ENCODE results near the gene ABCC1. TPM values are rescaled to one million over a fixed set of nuclear protein-coding genes. Genes with fewer than 3 reads are reported as not detected.
"Not testable (repeated sequence)": the region's sequence is repeated elsewhere in the genome, so short reads cannot be mapped to it uniquely, and the experiment has no call there.

The ABCC1 gene
- total RNA-seq, 2 experiments from 2014 or later = 42.9 to 44.8 TPM

GRCh38 chr16:15933781-15934180, 15.6 kb upstream of the ABCC1 start:
- no peaks in the 10 kb centered on the region for H3K9me3 ChIP-seq (ENCODE audit: control insufficient read depth in 1 of 2, insufficient read depth in 1 of 2, low read length in 2 of 2)
- Mint-ChIP-seq H3K27ac (no peak overlapping the region), H3K27me3 (no peaks in the 10 kb centered on the region), H3K4me3 (no peak overlapping the region), H3K36me3 (ENCODE audit: low read depth) (no peaks in the 10 kb centered on the region), H3K9me3 (no peaks in the 10 kb centered on the region), H3K4me1 (ENCODE audit: low read depth) (no peaks in the 10 kb centered on the region)
- H3K36me3 ChIP-seq (ENCODE audit: insufficient read depth, low read length) = no peaks in the 10 kb centered on the region
- ChIA-PET CTCF (no interaction called here), POLR2A (no interaction called here)
- H3K27me3 ChIP-seq (ENCODE audit: control insufficient read depth in 1 of 2, insufficient read depth in 2 of 2, low read length in 2 of 2) = no peaks in the 10 kb centered on the region
- TF ChIP-seq CTCF (IDR thresholded peaks at IDR 0.05) = no peak
- ATAC-seq (ENCODE audit: poor library complexity) = no peak
- intact Hi-C loops (cut with DNase I, micrococcal nuclease) = no loop called here
- no peak overlapping the region for H3K4me3 ChIP-seq (ENCODE audit: low read length)
- H3K27ac ChIP-seq (ENCODE audit: low read depth in 1 of 2, low read length in 2 of 2) = no peak overlapping the region
- DNase-seq = no peak
- H3K4me1 ChIP-seq (ENCODE audit: insufficient read depth, low read length) = no peaks in the 10 kb centered on the region

DNA sequence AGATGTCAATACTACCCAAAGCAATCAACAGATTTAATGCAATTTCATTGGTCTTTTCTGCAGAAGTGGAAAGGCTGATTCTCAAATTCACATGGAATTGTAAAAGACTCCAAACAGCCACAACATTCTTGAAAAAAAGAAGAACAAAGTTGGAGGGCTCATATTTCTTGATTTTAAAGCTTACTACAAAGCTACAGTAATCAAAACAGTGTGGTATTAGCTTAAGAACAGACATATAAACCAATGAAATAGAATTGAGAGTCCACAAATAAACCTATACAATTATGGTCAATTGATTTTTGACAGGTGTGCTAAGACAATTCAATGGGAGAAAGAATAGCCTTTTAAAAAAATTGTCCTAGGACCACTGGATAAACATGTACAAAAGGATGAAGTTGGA, 14.4 kb upstream of the ABCC1 start:
- intact Hi-C loops (cut with DNase I, micrococcal nuclease) = no loop called here
- no peak for TF ChIP-seq CTCF (IDR thresholded peaks at IDR 0.05)
- Histone ChIP-seq H3K9me3 (ENCODE audit: control insufficient read depth in 1 of 2, insufficient read depth in 1 of 2, low read length in 2 of 2) (no peaks in the 10 kb centered on the region), H3K27me3 (ENCODE audit: control insufficient read depth in 1 of 2, insufficient read depth in 2 of 2, low read length in 2 of 2) (no peaks in the 10 kb centered on the region), H3K27ac (ENCODE audit: low read depth in 1 of 2, low read length in 2 of 2) (no peak overlapping the region), H3K36me3 (ENCODE audit: insufficient read depth, low read length) (no peaks in the 10 kb centered on the region), H3K4me1 (ENCODE audit: insufficient read depth, low read length) (peaks cover under 1% of the 10 kb centered on the region), H3K4me3 (ENCODE audit: low read length) (no peak overlapping the region)
- Mint-ChIP-seq H3K27ac (no peak overlapping the region), H3K4me3 (no peak overlapping the region), H3K27me3 (no peaks in the 10 kb centered on the region), H3K4me1 (ENCODE audit: low read depth) (no peaks in the 10 kb centered on the region), H3K36me3 (ENCODE audit: low read depth) (no peaks in the 10 kb centered on the region), H3K9me3 (no peaks in the 10 kb centered on the region)
- ChIA-PET CTCF (no interaction called here), POLR2A (no interaction called here)
- DNase-seq = no peak
- ATAC-seq (ENCODE audit: poor library complexity) = no peak

DNA sequence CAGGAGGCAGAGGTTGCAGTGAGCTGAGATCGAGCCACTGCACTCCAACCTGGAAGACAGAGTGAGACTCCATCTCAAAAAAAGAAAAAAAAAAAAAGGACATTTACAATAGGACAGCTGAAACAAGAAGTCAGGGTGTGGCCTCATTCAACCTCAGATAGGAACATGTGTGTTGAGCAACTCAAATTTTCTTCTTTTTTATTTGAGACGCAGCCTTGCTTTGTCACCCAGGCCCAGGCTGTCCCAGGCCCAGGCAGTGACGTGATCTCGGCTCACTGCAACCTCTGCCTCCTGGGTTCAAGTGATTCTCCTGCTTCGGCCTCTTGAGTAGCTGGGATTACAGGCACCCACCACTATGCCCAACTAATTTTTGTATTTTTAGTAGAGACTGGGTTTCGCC, 12.6 kb upstream of the ABCC1 start:
- H3K36me3 ChIP-seq (ENCODE audit: insufficient read depth, low read length); POLR2A ChIA-PET; ATAC-seq (ENCODE audit: poor library complexity); intact Hi-C loops (cut with DNase I, micrococcal nuclease); H3K36me3 Mint-ChIP-seq (ENCODE audit: low read depth); H3K27me3 ChIP-seq (ENCODE audit: control insufficient read depth in 1 of 2, insufficient read depth in 2 of 2, low read length in 2 of 2); H3K9me3 Mint-ChIP-seq; H3K9me3 ChIP-seq (ENCODE audit: control insufficient read depth in 1 of 2, insufficient read depth in 1 of 2, low read length in 2 of 2); H3K4me3 ChIP-seq (ENCODE audit: low read length); H3K4me1 ChIP-seq (ENCODE audit: insufficient read depth, low read length); H3K27ac Mint-ChIP-seq; H3K4me3 Mint-ChIP-seq; H3K27ac ChIP-seq (ENCODE audit: low read depth in 1 of 2, low read length in 2 of 2); H3K27me3 Mint-ChIP-seq; H3K4me1 Mint-ChIP-seq (ENCODE audit: low read depth); CTCF ChIA-PET: not testable (repeated sequence)
- DNase-seq = peak in 1 of 14 experiments; percentile 13

DNA sequence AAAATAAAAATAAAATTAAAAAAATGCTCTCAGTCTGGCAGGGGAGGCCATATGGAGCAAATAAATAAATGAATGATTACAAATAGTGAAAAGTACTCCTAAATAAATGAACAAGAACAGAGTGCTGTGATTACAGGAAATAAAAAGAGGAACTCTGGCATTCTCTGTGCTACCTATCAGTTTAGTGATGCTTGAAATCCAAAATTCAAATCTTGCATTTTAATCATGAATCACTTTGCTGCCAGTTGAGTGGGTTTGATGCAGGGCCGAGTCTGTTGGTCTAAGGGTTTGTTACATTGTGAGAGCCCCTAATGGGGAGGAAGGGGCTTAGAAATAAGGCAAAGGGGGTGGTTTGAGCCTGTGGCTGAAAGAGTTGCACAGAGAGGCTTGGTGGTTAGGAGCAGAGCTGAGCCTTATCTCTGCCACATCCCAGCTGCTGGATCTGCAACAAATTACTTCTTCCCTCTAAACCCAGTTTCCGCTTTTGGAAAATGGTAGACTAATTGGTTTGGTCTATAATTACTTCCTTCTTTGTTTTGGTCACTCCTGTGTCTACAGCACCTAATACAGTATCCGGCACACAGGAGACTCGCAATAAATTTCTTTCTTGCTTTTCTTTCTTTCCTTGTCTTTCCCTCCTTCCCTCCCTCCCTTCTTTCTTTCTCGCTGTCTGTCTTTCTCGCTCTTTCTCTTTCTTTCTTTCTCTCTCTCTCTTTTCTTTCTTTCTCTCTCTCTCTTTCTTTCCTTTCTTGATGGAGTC, 6.3 kb upstream of the ABCC1 start:
- Histone ChIP-seq H3K27me3 (ENCODE audit: control insufficient read depth in 1 of 2, insufficient read depth in 2 of 2, low read length in 2 of 2) (no peaks in the 10 kb centered on the region), H3K4me1 (ENCODE audit: insufficient read depth, low read length) (peaks cover 2% of the 10 kb centered on the region), H3K4me3 (ENCODE audit: low read length) (no peak overlapping the region), H3K36me3 (ENCODE audit: insufficient read depth, low read length) (no peaks in the 10 kb centered on the region), H3K27ac (ENCODE audit: low read depth in 1 of 2, low read length in 2 of 2) (no peak overlapping the region), H3K9me3 (ENCODE audit: control insufficient read depth in 1 of 2, insufficient read depth in 1 of 2, low read length in 2 of 2) (no peaks in the 10 kb centered on the region)
- ChIA-PET POLR2A (no interaction called here), CTCF (no interaction called here)
- H3K4me1 Mint-ChIP-seq (ENCODE audit: low read depth) = no peaks in the 10 kb centered on the region
- no peaks in the 10 kb centered on the region for H3K36me3 Mint-ChIP-seq (ENCODE audit: low read depth)
- intact Hi-C loops (cut with DNase I, micrococcal nuclease) = no loop called here
- no peak for TF ChIP-seq CTCF (IDR thresholded peaks at IDR 0.05)
- no peak overlapping the region for H3K4me3 Mint-ChIP-seq
- no peak overlapping the region for H3K27ac Mint-ChIP-seq
- ATAC-seq (ENCODE audit: poor library complexity) (no peak), DNase-seq (no peak)
- no peaks in the 10 kb centered on the region for H3K27me3 Mint-ChIP-seq
- H3K9me3 Mint-ChIP-seq = no peaks in the 10 kb centered on the region

Data from CD4-positive, alpha-beta T cell (primary cell).